Neural progenitor cell (in vitro differentiated cells): ENCODE measurements around the gene NEU3. TPM values are rescaled to one million over a fixed set of nuclear protein-coding genes. Genes with fewer than 3 reads are reported as not detected.

Experiments used
- DNase-seq: peaks from one replicate; pipeline ENCODE4 v3.0.0-alpha.2; 2016; ENCODE audit warnings: low spot score
- H2AFZ ChIP-seq: fragments of 200-600 bp; sonication (generic); replicated peaks from 2 replicates; pipeline ENCODE4 v1.6.1; 2016; ENCODE audit warnings: antibody characterized with exemption
- H3F3A ChIP-seq: fragments of 200-600 bp; sonication (generic); 2 replicates; pipeline ENCODE4 v1.6.1; 2016; ENCODE audit warnings: antibody characterized with exemption, low read depth
- H3K27ac ChIP-seq: fragments of 200-600 bp; sonication (generic); 2 replicates; pipeline ENCODE4 v1.5.1; 2016; ENCODE audit warnings: mild to moderate bottlenecking
- H3K27me3 ChIP-seq: fragments of 200-600 bp; sonication (generic); 2 replicates; pipeline ENCODE4 v1.6.1; 2016; ENCODE audit warnings: mild to moderate bottlenecking, moderate library complexity
- H3K36me3 ChIP-seq: fragments of 200-600 bp; sonication (generic); 2 replicates; pipeline ENCODE4 v1.5.1; 2016
- H3K4me1 ChIP-seq: fragments of 200-600 bp; sonication (generic); 2 replicates; pipeline ENCODE4 v1.6.1; 2016; ENCODE audit warnings: mixed run types
- H3K4me2 ChIP-seq: fragments of 200-600 bp; sonication (generic); 2 replicates; pipeline ENCODE4 v1.6.1; 2016
- H3K4me3 ChIP-seq: fragments of 200-600 bp; sonication (generic); 2 replicates; pipeline ENCODE4 v1.5.1; 2016
- H3K79me2 ChIP-seq: fragments of 200-600 bp; sonication (generic); 2 replicates; pipeline ENCODE4 v1.6.1; 2016; ENCODE audit warnings: low read depth
- H3K9ac ChIP-seq: fragments of 200-600 bp; sonication (generic); 2 replicates; pipeline ENCODE4 v1.6.1; 2016
- H3K9me3 ChIP-seq: fragments of 200-600 bp; sonication (generic); 2 replicates; pipeline ENCODE4 v1.5.1; 2016; ENCODE audit warnings: low read depth
- H4K20me1 ChIP-seq: fragments of 200-600 bp; sonication (generic); 2 replicates; pipeline ENCODE4 v1.6.1; 2016; ENCODE audit warnings: low read depth
- H3K27ac Mint-ChIP-seq: 3 replicates; pipeline ENCODE4 v1.8.0; 2021; ENCODE audit warnings: mixed read lengths
- H3K27me3 Mint-ChIP-seq: 2 replicates; pipeline ENCODE4 v1.8.0; 2022; ENCODE audit warnings: low read depth, mild to moderate bottlenecking, inconsistent platforms, moderate library complexity, mixed read lengths; ENCODE audit not compliant: insufficient read depth
- H3K36me3 Mint-ChIP-seq: 3 replicates; pipeline ENCODE4 v1.8.0; 2021; ENCODE audit warnings: mixed read lengths
- H3K4me1 Mint-ChIP-seq: 3 replicates; pipeline ENCODE4 v1.8.0; 2021; ENCODE audit warnings: mixed read lengths
- H3K4me3 Mint-ChIP-seq: 3 replicates; pipeline ENCODE4 v1.8.0; 2021; ENCODE audit warnings: mild to moderate bottlenecking, moderate library complexity, mixed read lengths
- H3K9me3 Mint-ChIP-seq: 3 replicates; pipeline ENCODE4 v1.8.0; 2020; ENCODE audit warnings: mixed read lengths
- CTCF ChIP-seq: fragments of 200-600 bp; sonication (generic); IDR thresholded peaks from 2 replicates; pipeline ENCODE4 v1.5.1; 2017; ENCODE audit warnings: antibody characterized with exemption, mild to moderate bottlenecking
- EZH2 ChIP-seq: fragments of 200-600 bp; sonication (generic); IDR thresholded peaks from 2 replicates; pipeline ENCODE4 v1.6.1; 2017; ENCODE audit warnings: antibody characterized with exemption, mild to moderate bottlenecking, moderate library complexity
- EZH2phosphoT487 ChIP-seq: fragments of 200-600 bp; sonication (generic); IDR thresholded peaks from 2 replicates; pipeline ENCODE4 v1.6.1; 2017; ENCODE audit warnings: antibody characterized with exemption
- total RNA-seq: library from RNA; depleted of rRNA; stranded (reverse); fragments of >200 nt; gene quantifications from 2 replicates; pipeline ENCODE4 v1.2.3, GENCODE V29; 2015; ENCODE audit warnings: low replicate concordance

Gene NEU3
- total RNA-seq, 1 donor from 2014 or later, result 12.4 TPM

GRCh38 chr11:75022759-75023396 lies 34.1 kb downstream of the NEU3 start:
- no peak overlapping the region for H3K27ac ChIP-seq
- H3K4me3 ChIP-seq, result no peak overlapping the region
- peaks cover 2% of the 10 kb centered on the region for H3K27me3 Mint-ChIP-seq
- no peaks in the 10 kb centered on the region for H3K79me2 ChIP-seq
- H3K9ac ChIP-seq, result no peak overlapping the region
- H3K9me3 Mint-ChIP-seq, result peaks cover 6% of the 10 kb centered on the region
- H3F3A ChIP-seq, result no peaks in the 10 kb centered on the region
- H4K20me1 ChIP-seq, result no peaks in the 10 kb centered on the region
- no peak overlapping the region for H2AFZ ChIP-seq
- peak; percentile 82 for DNase-seq
- H3K4me2 ChIP-seq, result no peak overlapping the region
- H3K9me3 ChIP-seq, result no peaks in the 10 kb centered on the region
- H3K4me1 ChIP-seq, result no peaks in the 10 kb centered on the region
- H3K4me1 Mint-ChIP-seq, result no peaks in the 10 kb centered on the region
- TF ChIP-seq EZH2phosphoT487 (no peak), CTCF (peak; percentile 94)
- peaks cover 7% of the 10 kb centered on the region for H3K36me3 Mint-ChIP-seq
- H3K4me3 Mint-ChIP-seq, result no peak overlapping the region
- no peaks in the 10 kb centered on the region for H3K36me3 ChIP-seq
- H3K27ac Mint-ChIP-seq, result no peak overlapping the region
- no peaks in the 10 kb centered on the region for H3K27me3 ChIP-seq

GRCh38 chr11:75023446-75024067 lies 34.8 kb downstream of the NEU3 start:
- no peak overlapping the region for H2AFZ ChIP-seq
- no peaks in the 10 kb centered on the region for H3K9me3 ChIP-seq
- H3K9ac ChIP-seq, result no peak overlapping the region
- Mint-ChIP-seq H3K27ac (no peak overlapping the region), H3K4me3 (no peak overlapping the region), H3K4me1 (no peaks in the 10 kb centered on the region), H3K36me3 (peaks cover 6% of the 10 kb centered on the region), H3K9me3 (peaks cover 4% of the 10 kb centered on the region), H3K27me3 (peaks cover 4% of the 10 kb centered on the region)
- H3K4me3 ChIP-seq, result no peak overlapping the region
- no peaks in the 10 kb centered on the region for H3K79me2 ChIP-seq
- DNase-seq, result no peak
- TF ChIP-seq EZH2 (no peak), EZH2phosphoT487 (no peak), CTCF (no peak)
- H3K36me3 ChIP-seq, result no peaks in the 10 kb centered on the region
- no peaks in the 10 kb centered on the region for H3K27me3 ChIP-seq
- H3F3A ChIP-seq, result no peaks in the 10 kb centered on the region
- H4K20me1 ChIP-seq, result no peaks in the 10 kb centered on the region
- no peak overlapping the region for H3K4me2 ChIP-seq
- no peak overlapping the region for H3K27ac ChIP-seq
- H3K4me1 ChIP-seq, result no peaks in the 10 kb centered on the region

- peaks cover 2% of the 10 kb centered on the region for H3K36me3 Mint-ChIP-seq
- H3F3A ChIP-seq, result no peaks in the 10 kb centered on the region
- no peak overlapping the region for H3K4me3 ChIP-seq
- H2AFZ ChIP-seq, result no peak overlapping the region
- H3K9me3 ChIP-seq, result no peaks in the 10 kb centered on the region
- no peak for DNase-seq
- H3K9me3 Mint-ChIP-seq, result no peaks in the 10 kb centered on the region
- no peaks in the 10 kb centered on the region for H3K4me1 Mint-ChIP-seq
- H3K9ac ChIP-seq, result no peak overlapping the region
- H4K20me1 ChIP-seq, result no peaks in the 10 kb centered on the region
- peaks cover 4% of the 10 kb centered on the region for H3K27me3 Mint-ChIP-seq
- H3K27ac Mint-ChIP-seq, result no peak overlapping the region
- no peak overlapping the region for H3K27ac ChIP-seq
- H3K4me2 ChIP-seq, result no peak overlapping the region
- H3K27me3 ChIP-seq, result no peaks in the 10 kb centered on the region
- TF ChIP-seq EZH2phosphoT487 (no peak), EZH2 (no peak), CTCF (no peak)
- no peaks in the 10 kb centered on the region for H3K4me1 ChIP-seq
- H3K36me3 ChIP-seq, result no peaks in the 10 kb centered on the region
- no peaks in the 10 kb centered on the region for H3K79me2 ChIP-seq
- no peak overlapping the region for H3K4me3 Mint-ChIP-seq
These were observed 35.3 kb downstream of the NEU3 start for GRCh38 chr11:75024068-75024449.
